HAP-1 (cell line): ENCODE data around the gene ISM1.

Experiments used
- DNase-seq, 2 experiments: peaks; one replicate each; pipeline ENCODE4 v3.0.0-alpha.2; 2016 to 2020; ENCODE audit warnings: low spot score in 2 of 2
- H3K27me3 ChIP-seq: fragments of 250-450 bp; sonication (Bioruptor Pico); 2 replicates; pipeline ENCODE4 v1.5.1; 2020; ENCODE audit warnings: low read depth, mild to moderate bottlenecking, moderate library complexity
- H3K36me3 ChIP-seq: fragments of 250-450 bp; sonication (Bioruptor Pico); replicated peaks from 2 replicates; pipeline ENCODE4 v1.5.1; 2020; ENCODE audit warnings: mild to moderate bottlenecking
- H3K4me1 ChIP-seq: fragments of 250-450 bp; sonication (Bioruptor Pico); 2 replicates; pipeline ENCODE4 v1.5.1; 2020; ENCODE audit warnings: mild to moderate bottlenecking
- H3K4me3 ChIP-seq: fragments of 250-450 bp; sonication (Bioruptor Pico); 2 replicates; pipeline ENCODE4 v1.5.1; 2020; ENCODE audit warnings: mild to moderate bottlenecking, moderate library complexity
- H3K9me3 ChIP-seq: fragments of 250-450 bp; sonication (Bioruptor Pico); 2 replicates; pipeline ENCODE4 v1.5.1; 2020; ENCODE audit warnings: mild to moderate bottlenecking, moderate library complexity
- in situ Hi-C: fragments of 300-500 bp; cut with MboI; formaldehyde crosslinking; loops from 3 replicates; pipeline ENCODE4 v1.14.3; 2020; ENCODE audit warnings: low sequenced_read_pairs, inconsistent platforms, mixed read lengths

The ISM1 gene

DNA sequence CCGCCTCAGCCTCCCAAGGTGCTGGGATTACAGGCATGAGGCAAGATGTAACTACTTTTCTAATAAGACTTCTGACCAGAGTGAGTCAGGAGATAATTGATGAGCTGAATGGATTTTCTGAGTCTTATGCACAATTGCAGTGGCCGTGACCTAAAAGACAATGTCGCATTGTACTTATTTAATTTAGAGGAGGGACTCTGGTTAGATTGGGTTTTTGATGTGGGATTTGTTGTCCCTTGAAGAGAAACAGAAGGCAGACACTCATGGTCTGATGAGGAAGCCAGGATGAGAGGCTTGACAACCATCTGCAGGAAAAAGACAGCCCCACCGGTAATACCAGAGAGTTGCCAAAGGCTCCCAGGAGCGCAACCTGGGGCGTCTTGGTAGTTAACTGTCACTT is 68.0 kb downstream of the ISM1 start:
- Histone ChIP-seq H3K36me3 (no peaks in the 10 kb centered on the region), H3K9me3 (no peaks in the 10 kb centered on the region), H3K27me3 (no peaks in the 10 kb centered on the region), H3K4me1 (no peaks in the 10 kb centered on the region), H3K4me3 (no peak overlapping the region)
- DNase-seq = no peak
- in situ Hi-C loops = no loop called here

DNA sequence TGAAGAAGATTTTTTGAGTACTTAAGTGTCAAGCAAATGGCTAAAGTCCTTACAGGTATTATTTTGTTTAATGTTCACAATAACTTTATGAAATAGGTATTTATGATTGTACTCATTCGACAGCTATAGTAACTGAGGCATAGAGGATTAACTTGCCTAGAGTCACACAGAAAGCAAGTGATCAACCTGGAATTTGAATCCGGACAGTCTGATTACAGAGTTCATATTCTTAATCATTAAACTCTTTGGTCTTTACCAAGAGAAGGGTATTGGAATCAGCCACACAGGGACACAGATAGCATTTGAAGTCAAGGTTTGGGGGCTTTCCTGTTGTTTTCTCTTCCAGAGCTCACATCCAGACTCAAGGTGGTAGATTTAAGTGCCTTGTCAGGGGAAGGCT is 69.7 kb downstream of the ISM1 start:
- no peak for DNase-seq
- in situ Hi-C loops = no loop called here

DNA sequence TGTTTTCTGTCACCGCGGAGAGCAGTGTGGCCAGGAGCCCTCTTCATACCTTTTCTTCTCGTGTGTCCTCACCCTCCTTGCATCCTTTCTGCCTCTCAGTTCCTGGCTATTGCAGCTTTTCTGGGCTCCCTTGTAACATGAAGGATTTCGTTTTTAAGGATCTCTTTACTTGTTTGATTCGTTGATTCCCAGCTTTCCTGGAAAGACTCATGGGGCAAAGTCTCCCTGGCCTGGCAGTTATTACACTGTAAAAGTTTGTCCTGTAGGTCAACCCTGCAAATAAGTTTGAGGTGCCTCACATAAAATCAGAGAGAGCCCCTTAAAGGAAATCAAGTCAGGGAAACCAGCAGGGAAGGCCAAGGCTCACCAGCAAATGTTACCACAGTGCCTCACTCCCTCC is 70.1 kb downstream of the ISM1 start:
- no peak for DNase-seq
- no peaks in the 10 kb centered on the region for H3K27me3 ChIP-seq
- no peaks in the 10 kb centered on the region for H3K9me3 ChIP-seq
- no peaks in the 10 kb centered on the region for H3K4me1 ChIP-seq
- H3K4me3 ChIP-seq = no peak overlapping the region
- H3K36me3 ChIP-seq = no peaks in the 10 kb centered on the region
- in situ Hi-C loops = no loop called here

More for the DNA sequence above, 69.7 kb downstream of the ISM1 start:
- Histone ChIP-seq H3K4me3 (no peak overlapping the region), H3K9me3 (no peaks in the 10 kb centered on the region), H3K36me3 (no peaks in the 10 kb centered on the region), H3K4me1 (no peaks in the 10 kb centered on the region), H3K27me3 (no peaks in the 10 kb centered on the region)

DNA sequence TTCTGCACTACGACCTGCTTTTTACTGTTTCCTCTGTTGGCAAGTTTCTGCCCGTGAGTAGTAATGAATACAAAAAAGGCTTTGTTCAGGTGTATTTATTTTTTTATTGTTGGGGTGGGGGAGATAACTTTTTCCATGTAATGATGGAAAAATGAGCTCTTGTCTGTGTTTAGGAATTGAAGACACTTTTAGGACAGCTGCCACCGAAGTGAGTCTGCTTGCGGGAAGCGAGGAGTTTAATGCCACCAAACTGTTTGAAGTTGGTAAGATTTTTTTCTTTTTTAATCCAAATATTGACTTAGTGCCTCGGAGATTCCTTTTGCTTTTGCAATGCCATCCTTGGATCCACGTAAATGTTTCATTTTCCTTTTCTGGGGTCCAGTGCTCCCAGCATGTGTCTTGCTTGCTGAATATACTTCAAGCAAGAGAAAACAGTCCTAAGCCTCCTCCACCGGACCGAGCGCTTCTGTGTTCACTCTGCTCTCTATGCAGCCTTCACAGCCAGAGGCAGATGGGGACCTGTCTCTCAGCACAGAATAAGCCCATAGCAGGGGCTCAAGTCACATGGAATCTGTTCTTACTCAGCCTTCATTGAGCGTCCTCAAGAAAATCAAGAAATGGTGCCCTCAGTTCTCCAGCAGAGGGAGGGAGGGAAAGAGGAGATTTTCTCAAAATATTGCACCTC is 71.3 kb downstream of the ISM1 start:
- Histone ChIP-seq H3K36me3 (no peaks in the 10 kb centered on the region), H3K4me1 (no peaks in the 10 kb centered on the region), H3K27me3 (no peaks in the 10 kb centered on the region), H3K9me3 (no peaks in the 10 kb centered on the region), H3K4me3 (no peak overlapping the region)
- in situ Hi-C loops = no loop called here
- no peak for DNase-seq

DNA sequence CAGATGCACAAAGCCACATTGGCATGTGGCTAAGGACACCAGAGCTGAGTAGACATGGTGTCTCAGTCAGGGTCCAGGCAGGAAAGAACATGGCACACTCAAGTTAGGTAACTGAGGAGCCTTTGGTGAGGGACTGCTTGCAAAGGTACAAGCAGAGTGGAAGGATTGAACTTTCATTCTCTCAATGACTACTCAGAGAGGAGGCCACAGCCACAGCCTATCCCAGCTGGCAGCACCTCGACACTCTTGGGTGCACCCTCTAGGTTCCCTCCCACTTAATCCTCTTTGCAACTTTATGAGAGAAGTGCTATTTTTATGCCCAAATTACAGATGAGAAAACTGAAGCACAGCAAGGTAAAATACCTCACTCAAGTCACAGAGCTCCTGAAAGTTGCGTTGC is 73.4 kb downstream of the ISM1 start:
- in situ Hi-C loops = no loop called here
- DNase-seq = no peak
- H3K9me3 ChIP-seq = no peaks in the 10 kb centered on the region

DNA sequence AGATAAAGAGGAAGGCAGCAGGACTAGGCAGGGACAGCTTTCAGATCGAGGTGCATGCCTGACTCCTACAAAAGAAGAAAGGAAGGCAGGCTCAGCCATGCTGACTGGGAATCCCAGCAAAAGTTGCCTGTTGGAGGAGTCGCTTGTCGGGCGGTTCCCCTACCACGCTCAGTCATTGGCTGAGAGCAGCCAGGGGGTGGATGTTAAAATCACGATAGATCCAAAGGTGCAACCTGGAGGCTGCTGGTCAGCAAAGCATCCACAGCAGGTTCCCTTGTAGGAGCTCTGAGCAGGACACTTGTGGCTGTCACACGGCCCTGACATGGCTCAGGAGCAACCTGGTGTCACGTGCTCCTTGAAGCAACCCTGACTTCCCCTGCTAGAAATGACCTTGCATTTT is 74.6 kb downstream of the ISM1 start:
- Histone ChIP-seq H3K4me1 (no peaks in the 10 kb centered on the region), H3K4me3 (no peak overlapping the region), H3K27me3 (no peaks in the 10 kb centered on the region), H3K9me3 (no peaks in the 10 kb centered on the region), H3K36me3 (no peaks in the 10 kb centered on the region)
- no peak for DNase-seq
- in situ Hi-C loops = no loop called here

More for the DNA sequence above, 73.4 kb downstream of the ISM1 start:
- Histone ChIP-seq H3K36me3 (no peaks in the 10 kb centered on the region), H3K27me3 (no peaks in the 10 kb centered on the region), H3K4me1 (no peaks in the 10 kb centered on the region), H3K4me3 (no peak overlapping the region)

DNA sequence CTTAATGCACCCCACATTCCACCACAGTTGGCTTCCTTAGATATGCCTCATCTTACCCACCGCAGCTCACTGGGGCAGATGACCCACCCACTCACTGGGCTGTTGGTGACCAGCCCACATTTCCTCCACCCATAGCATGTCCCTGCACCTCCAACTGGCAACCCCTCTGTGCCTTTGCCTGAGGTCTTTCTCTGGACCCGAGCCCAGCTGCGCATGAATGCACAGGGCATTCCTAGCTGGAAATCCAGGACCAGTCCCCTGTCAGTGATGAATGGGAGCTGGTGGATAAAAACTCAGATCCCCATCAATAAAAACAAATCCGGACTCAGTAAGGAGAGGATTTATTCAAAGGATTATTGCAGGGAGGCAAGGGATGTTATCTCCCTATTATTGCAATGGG is 75.0 kb downstream of the ISM1 start:
- Histone ChIP-seq H3K27me3 (no peaks in the 10 kb centered on the region), H3K4me1 (no peaks in the 10 kb centered on the region), H3K36me3 (no peaks in the 10 kb centered on the region), H3K4me3 (no peak overlapping the region), H3K9me3 (no peaks in the 10 kb centered on the region)
- in situ Hi-C loops = no loop called here
- no peak for DNase-seq

DNA sequence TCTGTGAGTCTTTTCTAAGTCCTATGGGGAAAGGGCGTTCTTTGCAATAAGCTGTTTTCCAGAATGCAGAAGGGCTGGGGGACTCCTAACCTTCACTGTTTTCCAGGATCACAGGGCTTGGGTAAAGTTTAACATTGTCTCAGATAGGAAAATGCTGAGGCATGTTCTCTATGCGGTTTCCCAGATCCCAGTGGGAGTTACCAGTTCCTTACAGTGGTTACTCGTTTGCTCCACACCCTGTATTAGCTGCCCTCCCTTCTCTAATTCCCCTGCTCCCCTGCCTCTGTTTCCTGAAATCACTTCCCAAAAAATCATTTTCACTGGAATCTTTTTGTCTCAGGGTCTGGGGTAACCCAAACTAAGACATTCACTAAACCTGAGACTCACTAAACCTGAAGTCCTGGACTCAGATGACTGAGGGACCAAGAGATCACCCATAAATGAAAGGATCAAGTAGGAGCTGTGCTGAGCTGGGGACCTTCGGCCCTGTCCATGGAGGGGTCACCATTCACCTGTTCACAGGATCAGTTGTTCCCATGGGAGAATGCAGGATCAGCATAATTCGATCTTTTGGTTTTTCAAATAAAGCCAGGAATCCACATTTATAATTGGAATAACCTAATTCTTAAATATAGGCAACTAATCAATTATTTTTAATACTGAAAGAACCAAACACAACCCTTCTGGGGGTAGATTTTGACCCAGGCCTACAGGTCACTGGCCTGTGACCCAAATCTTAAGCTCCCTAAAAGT is 76.2 kb downstream of the ISM1 start:
- H3K27me3 ChIP-seq = no peaks in the 10 kb centered on the region
- no peaks in the 10 kb centered on the region for H3K9me3 ChIP-seq
- in situ Hi-C loops = no loop called here
- no peaks in the 10 kb centered on the region for H3K4me1 ChIP-seq
- no peak overlapping the region for H3K4me3 ChIP-seq
- H3K36me3 ChIP-seq = no peaks in the 10 kb centered on the region
- DNase-seq = no peak

DNA sequence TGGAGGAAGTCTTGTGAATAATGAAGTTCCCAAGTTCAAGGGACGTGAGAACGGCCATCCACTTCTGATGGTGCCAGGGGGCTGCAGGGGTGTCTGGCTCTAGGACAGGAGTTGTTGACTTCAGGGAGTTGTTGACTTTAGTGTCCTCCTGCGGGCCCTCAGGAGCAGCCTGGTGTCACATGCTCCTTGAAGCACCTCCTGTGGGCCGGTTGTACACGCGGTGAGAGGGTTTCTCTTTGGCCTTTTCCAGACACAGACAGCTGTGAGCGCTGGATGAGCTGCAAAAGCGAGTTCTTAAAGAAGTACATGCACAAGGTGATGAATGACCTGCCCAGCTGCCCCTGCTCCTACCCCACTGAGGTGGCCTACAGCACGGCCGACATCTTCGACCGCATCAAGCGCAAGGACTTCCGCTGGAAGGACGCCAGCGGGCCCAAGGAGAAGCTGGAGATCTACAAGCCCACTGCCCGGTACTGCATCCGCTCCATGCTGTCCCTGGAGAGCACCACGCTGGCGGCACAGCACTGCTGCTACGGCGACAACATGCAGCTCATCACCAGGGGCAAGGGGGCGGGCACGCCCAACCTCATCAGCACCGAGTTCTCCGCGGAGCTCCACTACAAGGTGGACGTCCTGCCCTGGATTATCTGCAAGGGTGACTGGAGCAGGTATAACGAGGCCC is 77.8 kb downstream of the ISM1 start:
- in situ Hi-C loops = no loop called here
- Histone ChIP-seq H3K27me3 (no peaks in the 10 kb centered on the region), H3K4me1 (no peaks in the 10 kb centered on the region), H3K9me3 (no peaks in the 10 kb centered on the region), H3K36me3 (no peaks in the 10 kb centered on the region), H3K4me3 (no peak overlapping the region)
- DNase-seq = no peak

DNA sequence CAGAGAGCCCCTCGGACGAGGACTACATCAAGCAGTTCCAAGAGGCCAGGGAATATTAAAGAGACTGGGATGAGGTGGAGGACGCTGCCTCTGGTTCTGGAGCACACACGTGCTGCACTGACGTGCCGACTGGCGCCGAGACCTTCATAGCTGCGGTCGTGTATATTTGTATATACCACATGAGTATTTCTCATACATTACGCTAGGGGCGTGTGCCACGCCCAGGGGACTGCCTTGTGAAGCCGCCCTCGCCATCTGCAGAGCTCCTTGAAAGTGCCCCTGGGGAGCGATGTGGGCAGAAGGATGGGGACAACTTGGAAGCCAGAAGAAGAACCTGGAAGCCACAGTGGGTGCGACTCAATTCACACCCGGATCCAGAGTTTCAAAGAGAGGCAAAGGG is 78.3 kb downstream of the ISM1 start:
- Histone ChIP-seq H3K36me3 (no peaks in the 10 kb centered on the region), H3K4me1 (no peaks in the 10 kb centered on the region), H3K9me3 (no peaks in the 10 kb centered on the region), H3K4me3 (no peak overlapping the region), H3K27me3 (no peaks in the 10 kb centered on the region)
- DNase-seq = no peak
- in situ Hi-C loops = no loop called here

DNA sequence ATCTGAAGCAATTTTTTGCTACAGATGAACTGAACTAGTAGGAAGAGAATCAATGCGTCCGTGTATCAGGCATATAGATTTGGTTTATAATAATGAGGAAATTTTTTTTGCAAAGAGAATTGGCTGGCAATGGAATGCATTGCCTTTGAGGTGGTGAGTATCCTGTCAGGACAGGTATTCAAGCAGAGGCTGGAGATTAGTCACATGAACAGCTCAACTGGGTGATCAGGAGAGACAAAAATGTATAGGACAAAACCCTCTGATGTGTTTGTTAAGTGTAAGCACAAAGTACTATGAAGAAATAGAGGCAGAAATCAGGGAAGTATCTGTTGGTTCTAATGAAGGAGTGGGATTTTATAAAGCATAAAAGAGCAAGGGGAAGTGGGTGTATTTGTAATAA is 80.5 kb downstream of the ISM1 start:
- no peaks in the 10 kb centered on the region for H3K36me3 ChIP-seq
- H3K4me3 ChIP-seq = no peak overlapping the region
- H3K27me3 ChIP-seq = no peaks in the 10 kb centered on the region
- in situ Hi-C loops = no loop called here
- no peak for DNase-seq
- H3K9me3 ChIP-seq = no peaks in the 10 kb centered on the region
- H3K4me1 ChIP-seq = no peaks in the 10 kb centered on the region

DNA sequence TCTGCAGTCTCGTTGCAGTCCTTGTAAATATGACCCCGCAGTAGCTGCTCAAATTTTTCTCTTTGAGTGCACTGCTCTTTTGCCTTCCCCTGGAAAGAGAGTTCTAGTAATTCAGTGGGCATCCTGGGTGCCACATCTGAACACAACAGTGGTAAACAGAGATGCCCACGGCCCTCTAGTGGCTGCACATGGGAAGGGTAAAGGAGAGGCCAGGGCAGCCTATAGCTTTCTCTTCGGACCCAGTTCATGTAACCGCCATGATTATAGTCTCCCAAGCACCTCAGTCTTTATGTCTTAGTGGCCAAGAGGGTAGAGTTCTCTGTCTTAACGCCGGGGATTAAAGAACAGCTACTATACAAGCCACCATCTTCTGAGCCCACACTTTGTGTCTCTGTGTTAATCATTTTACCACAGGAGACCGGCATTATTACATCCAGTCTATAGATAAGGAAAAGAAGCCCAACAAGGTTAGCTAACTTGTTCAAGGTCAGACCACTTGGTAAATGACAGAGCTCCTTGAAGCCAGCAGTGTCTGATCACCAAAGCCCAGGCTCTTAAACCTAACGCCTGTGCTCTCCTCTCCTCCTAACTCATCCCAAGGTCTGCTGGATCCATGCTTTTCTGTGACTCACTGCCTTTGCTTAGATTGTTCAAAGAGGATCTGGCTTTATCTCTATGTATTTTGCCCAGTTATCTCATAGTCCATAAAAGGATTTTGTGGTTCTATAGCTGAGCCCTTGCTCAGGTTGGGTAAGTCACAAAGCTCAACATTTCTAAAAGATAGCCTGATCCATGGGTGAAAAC is 81.8 kb downstream of the ISM1 start:
- H3K9me3 ChIP-seq = no peaks in the 10 kb centered on the region
- H3K4me3 ChIP-seq = no peak overlapping the region
- H3K4me1 ChIP-seq = no peaks in the 10 kb centered on the region
- H3K36me3 ChIP-seq = no peaks in the 10 kb centered on the region
- no peaks in the 10 kb centered on the region for H3K27me3 ChIP-seq
- in situ Hi-C loops = no loop called here
- peak; percentile 11 to 64 for DNase-seq

DNA sequence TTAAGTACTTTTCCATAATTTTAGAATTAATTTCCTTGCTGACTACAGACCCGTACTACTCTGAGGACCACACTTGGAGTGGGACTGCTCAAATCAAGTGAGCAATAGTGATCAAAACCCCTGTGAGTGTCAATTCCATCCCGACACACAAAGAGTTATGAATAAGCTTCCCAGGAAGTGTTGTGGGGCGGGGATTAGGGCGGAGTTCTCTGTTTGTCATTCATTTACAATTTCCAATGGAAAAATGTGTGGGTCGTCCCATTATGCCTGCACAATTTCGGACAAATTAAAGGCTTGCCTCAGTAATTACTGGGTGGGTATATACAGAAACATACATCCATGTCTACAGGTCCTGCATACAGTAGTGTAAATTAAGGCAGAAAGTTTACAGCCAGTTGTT is 84.2 kb downstream of the ISM1 start:
- H3K27me3 ChIP-seq = no peaks in the 10 kb centered on the region
- no peaks in the 10 kb centered on the region for H3K9me3 ChIP-seq
- no peaks in the 10 kb centered on the region for H3K36me3 ChIP-seq
- in situ Hi-C loops = no loop called here
- H3K4me1 ChIP-seq = no peaks in the 10 kb centered on the region
- DNase-seq = no peak
- H3K4me3 ChIP-seq = no peak overlapping the region
